Psoas muscle (tissue), 8 donors: ENCODE results near the gene SUMO2. TPM values are rescaled to one million over a fixed set of nuclear protein-coding genes. Genes with fewer than 3 reads are reported as not detected.
A peak's percentile ranks its signal among the peaks of the same experiment; 100 is the strongest.

Experiments
- ATAC-seq, 4 donors: fragments of 200-7000 bp; cut with Tn5 transposase; one replicate each; pipeline ENCODE4 v1.9.1; 2020; ENCODE audit warnings: moderate library complexity in 3 of 4, mild to moderate bottlenecking in 2 of 4
- DNase-seq, 2 donors: peaks; one replicate each; pipeline ENCODE4 v3.0.0-alpha.2; 2020
- H3K27ac ChIP-seq: fragments of 200-600 bp; one replicate; pipeline ENCODE4 v1.8.0; 2022
- H3K27me3 ChIP-seq, 3 donors: fragments of 200-600 bp in 1 of 3; one replicate each; pipeline versions ENCODE4 v1.6.1 to v1.8.0; 2013 to 2022; ENCODE audit warnings: low read length in 2 of 3, mild to moderate bottlenecking in 2 of 3, moderate library complexity in 1 of 3; ENCODE audit not compliant: insufficient read depth in 3 of 3
- H3K36me3 ChIP-seq, 2 donors: fragments of 200-600 bp in 1 of 2; one replicate each; pipeline versions ENCODE4 v1.6.1 to v1.8.0; 2013 to 2022; ENCODE audit warnings: low read depth in 1 of 2, mild to moderate bottlenecking in 1 of 2, moderate library complexity in 1 of 2; ENCODE audit not compliant: insufficient read depth in 1 of 2
- H3K4me1 ChIP-seq: fragments of 200-600 bp; one replicate; pipeline ENCODE4 v1.8.0; 2022
- H3K4me3 ChIP-seq: fragments of 200-600 bp; one replicate; pipeline ENCODE4 v1.8.0; 2022; ENCODE audit warnings: mild to moderate bottlenecking
- H3K9me3 ChIP-seq: fragments of 200-600 bp; one replicate; pipeline ENCODE4 v1.8.0; 2022
- WGBS, 3 donors: extraction: QIAGEN DNeasy Blood & Tissue Kit; methylation state at CpG; one replicate each; pipeline versions ENCODE4 v1.1.6 to v1.1.7; 2013; 5-methylcytosine and 5-hydroxymethylcytosine counted together
- intact Hi-C, 2 donors: fragments of 100-400 bp; cut with DNase I; formaldehyde crosslinking; loops; one replicate each; pipeline versions ENCODE4 v1.11.0 to v1.14.2; 2022
- polyA plus RNA-seq, 3 donors: library from polyadenylated mRNA; stranded (reverse); fragments of 200-250 nt; gene quantifications; one replicate each; pipeline ENCODE4 v1.2.3, GENCODE V29; 2013
- total RNA-seq, 4 donors: library from RNA; stranded (reverse); fragmentation: NEBNext Ultra II Directional in 2 of 4; extraction: Animal tissue kit (Norgen Biotek cat#: 25700) in 2 of 4; gene quantifications; one replicate each; pipeline versions ENCODE4 v1.2.1 to v1.2.4, GENCODE V29; 2021 to 2023
- TF ChIP-seq, protein P1 (sequence below): fragments of 200-600 bp; IDR thresholded peaks from one replicate; pipeline ENCODE4 v1.8.0; 2022; ENCODE audit warnings: antibody characterized with exemption
- donor health status: healthy with polysubstance abuse.
- donor health status: DM: no; HTN: no; CAD: no; lungs with moderate emphysema.
- donor health status: Bipolar disorder and iron deficiency.
- donor health status: healthy.
- donor health status: DM: yes; HTN: yes; CAD: no.
- donor health status: DM: no; HTN: no; CAD: no.
- donor health status: DM: no; HTN: no; CAD: no.
- donor health status: DM: yes; HTN: yes; CAD: no.

The SUMO2 gene
- total and polyA plus RNA-seq, 7 donors: 50.1 to 203 (median 161) TPM

DNA sequence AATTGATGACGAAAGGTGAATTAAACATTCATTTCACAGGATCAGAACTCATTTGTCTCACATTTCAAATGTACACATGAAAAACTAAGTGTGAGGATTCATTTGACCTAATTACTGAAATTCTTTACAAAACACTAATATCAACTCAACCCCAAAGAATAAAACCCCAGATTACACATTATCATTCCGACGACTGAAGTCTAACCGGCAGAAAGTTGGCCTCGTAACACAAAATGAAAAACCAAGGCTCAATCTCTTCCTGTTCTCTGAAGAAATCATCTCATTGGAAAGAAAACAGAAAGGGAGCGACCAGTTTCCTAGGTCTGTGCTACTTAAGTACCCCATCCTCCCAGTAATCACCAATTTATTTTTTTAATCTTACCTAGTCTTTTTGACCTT, 30.2 kb downstream of the SUMO2 start:
- 89 to 92% (median 91%) methylated on average over 6 of the region's 6 CpGs for WGBS, 3 donors
- Histone ChIP-seq H3K4me3 (peak overlapping the region; percentile 82), H3K4me1 (peaks cover 22% of the 10 kb centered on the region), H3K9me3 (no peaks in the 10 kb centered on the region), H3K36me3 (peaks cover 4 to 12% of the 10 kb centered on the region in 2 donors), H3K27ac (no peak overlapping the region), H3K27me3 (no peaks in the 10 kb centered on the region)
- no peak for DNase-seq
- TF ChIP-seq, protein P1, sequence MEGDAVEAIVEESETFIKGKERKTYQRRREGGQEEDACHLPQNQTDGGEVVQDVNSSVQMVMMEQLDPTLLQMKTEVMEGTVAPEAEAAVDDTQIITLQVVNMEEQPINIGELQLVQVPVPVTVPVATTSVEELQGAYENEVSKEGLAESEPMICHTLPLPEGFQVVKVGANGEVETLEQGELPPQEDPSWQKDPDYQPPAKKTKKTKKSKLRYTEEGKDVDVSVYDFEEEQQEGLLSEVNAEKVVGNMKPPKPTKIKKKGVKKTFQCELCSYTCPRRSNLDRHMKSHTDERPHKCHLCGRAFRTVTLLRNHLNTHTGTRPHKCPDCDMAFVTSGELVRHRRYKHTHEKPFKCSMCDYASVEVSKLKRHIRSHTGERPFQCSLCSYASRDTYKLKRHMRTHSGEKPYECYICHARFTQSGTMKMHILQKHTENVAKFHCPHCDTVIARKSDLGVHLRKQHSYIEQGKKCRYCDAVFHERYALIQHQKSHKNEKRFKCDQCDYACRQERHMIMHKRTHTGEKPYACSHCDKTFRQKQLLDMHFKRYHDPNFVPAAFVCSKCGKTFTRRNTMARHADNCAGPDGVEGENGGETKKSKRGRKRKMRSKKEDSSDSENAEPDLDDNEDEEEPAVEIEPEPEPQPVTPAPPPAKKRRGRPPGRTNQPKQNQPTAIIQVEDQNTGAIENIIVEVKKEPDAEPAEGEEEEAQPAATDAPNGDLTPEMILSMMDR: no peak
- intact Hi-C loops: no loop called here
- no peak for ATAC-seq

DNA sequence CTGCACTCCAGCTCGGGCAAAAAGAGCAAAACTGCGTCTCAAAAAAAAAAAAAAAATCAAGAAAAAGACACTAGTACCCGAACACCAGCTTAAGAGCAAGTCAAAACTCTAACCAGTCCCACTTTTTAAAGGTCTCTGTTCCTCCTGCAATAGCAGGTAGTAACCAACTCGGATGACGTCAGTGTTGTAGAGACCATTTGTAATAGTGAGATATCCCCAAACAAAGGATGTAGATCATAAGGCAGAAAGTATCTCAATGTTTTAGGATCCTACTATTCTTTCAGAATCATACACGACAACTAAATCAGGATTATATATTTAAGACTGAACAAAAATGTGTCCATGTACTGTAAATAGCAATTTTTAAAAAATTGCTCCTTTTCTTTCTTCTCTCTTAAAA, 30.8 kb downstream of the SUMO2 start:
- intact Hi-C loops: no loop called here
- no peak overlapping the region for H3K27ac ChIP-seq
- DNase-seq: no peak
- WGBS, 3 donors: 94 to 97% (median 95%) methylated on average over 6 of the region's 6 CpGs
- H3K36me3 ChIP-seq: peaks cover 4 to 18% of the 10 kb centered on the region in 2 donors
- ATAC-seq: no peak
- no peaks in the 10 kb centered on the region for H3K9me3 ChIP-seq
- H3K27me3 ChIP-seq: no peaks in the 10 kb centered on the region
- H3K4me3 ChIP-seq: peak overlapping the region; percentile 82
- TF ChIP-seq, protein P1: no peak
- H3K4me1 ChIP-seq: peaks cover 22% of the 10 kb centered on the region

DNA sequence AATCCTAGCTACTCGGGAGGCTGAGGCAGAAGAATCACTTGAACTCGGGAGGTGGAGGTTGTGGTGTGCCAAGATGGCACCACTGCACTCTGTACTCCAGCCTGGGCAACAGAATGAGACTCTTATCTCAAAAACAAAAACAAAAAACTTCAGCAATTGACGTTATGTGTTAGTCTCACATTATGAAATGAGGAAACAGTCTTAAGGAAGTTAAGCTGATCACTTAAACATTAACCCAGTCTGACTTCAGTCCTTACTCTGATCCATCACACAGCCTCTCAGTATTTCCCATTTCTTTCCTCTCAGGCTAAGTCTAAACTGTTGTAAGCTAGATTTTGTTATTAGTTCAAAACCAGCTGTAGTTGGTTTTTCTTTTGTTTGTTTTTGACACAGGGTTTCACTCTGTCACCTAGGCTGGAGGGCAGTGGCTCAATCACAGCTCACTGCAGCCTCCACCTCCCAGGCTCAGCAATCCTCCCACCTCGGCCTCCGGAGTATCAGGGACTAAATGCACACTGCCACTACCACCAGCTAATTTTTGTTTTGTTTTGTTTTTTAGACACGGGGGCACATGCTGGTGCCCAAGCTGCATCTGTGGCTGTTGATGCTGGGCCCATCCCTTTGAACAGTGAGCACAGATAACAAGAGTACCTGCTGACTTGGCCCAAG, 34.7 kb downstream of the SUMO2 start:
- 71 to 80% (median 73%) methylated on average over 6 of the region's 6 CpGs for WGBS, 3 donors
- Histone ChIP-seq H3K27ac (no peak overlapping the region), H3K27me3 (no peaks in the 10 kb centered on the region), H3K4me3 (no peak overlapping the region), H3K9me3 (no peaks in the 10 kb centered on the region), H3K36me3 (peaks cover 6 to 55% of the 10 kb centered on the region in 2 donors), H3K4me1 (peaks cover 8% of the 10 kb centered on the region)
- peak in 1 of 2 donors; percentile 17 for DNase-seq
- ATAC-seq: no peak
- TF ChIP-seq, protein P1: no peak
- intact Hi-C loops: no loop called here

DNA sequence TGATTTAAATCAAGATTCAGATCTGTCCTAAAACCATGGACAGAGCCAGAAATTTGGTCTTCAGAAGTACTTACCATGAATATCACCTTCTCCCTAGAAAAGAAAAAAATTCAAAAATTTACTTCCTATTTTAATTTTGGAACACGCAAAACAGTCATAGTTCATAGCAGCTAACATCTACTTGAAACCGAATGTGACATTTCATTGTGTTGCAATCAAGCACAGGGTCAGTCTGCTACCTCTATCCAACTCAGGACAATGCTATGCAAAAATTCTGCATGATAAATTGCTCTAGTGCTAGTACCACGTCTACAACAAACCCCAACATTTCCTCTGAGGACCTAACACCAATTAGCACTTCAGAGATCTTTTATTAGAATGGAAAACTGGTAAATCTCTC, 36.2 kb downstream of the SUMO2 start:
- WGBS, 3 donors: 77 to 89% (median 84%) methylated on average over 3 of the region's 3 CpGs
- Histone ChIP-seq H3K4me1 (no peaks in the 10 kb centered on the region), H3K36me3 (peaks cover 8 to 63% of the 10 kb centered on the region in 2 donors), H3K4me3 (no peak overlapping the region), H3K27me3 (no peaks in the 10 kb centered on the region), H3K27ac (no peak overlapping the region), H3K9me3 (no peaks in the 10 kb centered on the region)
- TF ChIP-seq, protein P1: no peak
- no peak for DNase-seq
- peak in 1 of 4 donors; percentile 56 for ATAC-seq
- intact Hi-C loops: no loop called here
